Measurements from ENCODE around the gene CUEDC1. TPM values are rescaled to one million over a fixed set of nuclear protein-coding genes. Genes with fewer than 3 reads are reported as not detected.

Gene CUEDC1
- total and polyA plus RNA-seq, 2 donors (not counting 1 experiment from before 2014, with no cell fraction given): 0.57 TPM; not detected in 1

- H3K79me2 ChIP-seq (ENCODE audit: control insufficient read depth, insufficient read depth, low read length): no peaks in the 10 kb centered on the region
- H4K20me1 ChIP-seq (ENCODE audit: control insufficient read depth, insufficient read depth, low read length, poor library complexity, severe bottlenecking): no peaks in the 10 kb centered on the region
- TF ChIP-seq EZH2 (IDR thresholded peaks at IDR 0.05; ENCODE audit: borderline replicate concordance, insufficient read depth, low read depth, low read length, poor library complexity, severe bottlenecking) (no peak), CTCF (IDR thresholded peaks at IDR 0.05) (no peak)
- peaks cover 53% of the 10 kb centered on the region for H3K4me1 Mint-ChIP-seq
- no peaks in the 10 kb centered on the region for H3K9me3 Mint-ChIP-seq (ENCODE audit: insufficient read depth)
- H2AFZ ChIP-seq (ENCODE audit: insufficient read depth, low read depth, low read length, poor library complexity, severe bottlenecking): peak overlapping the region; percentile 35
- peak overlapping the region; percentile 28 to 57 (median 50) for H3K4me3 ChIP-seq (ENCODE audit: control extremely low read depth in 1 of 5, extremely low read depth in 1 of 5, insufficient read depth in 1 of 5, low read depth in 2 of 5, low read length in 4 of 5)
- intact Hi-C loops (cut with micrococcal nuclease): loop anchor here (5.0 kb wide), 1 partner anchor 79 kb away; no protein-coding TSS in a partner anchor
- peak overlapping the region; percentile 81 for H3K4me2 ChIP-seq (replicated peaks; ENCODE audit: low read depth, low read length, poor library complexity, severe bottlenecking)
- DNase-seq: no peak
- H3K9ac ChIP-seq (ENCODE audit: low read length): peak overlapping the region; percentile 51
- peaks cover 0 to 6% (median 0%) of the 10 kb centered on the region in 3 donors for H3K9me3 ChIP-seq (ENCODE audit: control extremely low read depth in 1 of 3, control insufficient read depth in 2 of 3, insufficient read depth in 1 of 3, low read length in 2 of 3)
- H3K27ac Mint-ChIP-seq: peak overlapping the region; percentile 64
- peaks cover 35 to 55% of the 10 kb centered on the region in 2 donors for H3K4me1 ChIP-seq (ENCODE audit: control insufficient read depth in 2 of 2, insufficient read depth in 2 of 2, low read length in 2 of 2)
- H3K27ac ChIP-seq (ENCODE audit: low read length in 2 of 2): no peak overlapping the region
- H3K27me3 ChIP-seq (replicated peaks in 1 of 4; ENCODE audit: control extremely low read depth in 1 of 4, control insufficient read depth in 3 of 4, insufficient read depth in 4 of 4, low read length in 3 of 4): peaks cover 0 to 52% (median 27%) of the 10 kb centered on the region in 4 experiments
- CTCF ChIA-PET: interaction anchor here (1.0 to 2.1 kb wide), 9 partner anchors 9 to 95 kb away, joined by 3 to 15 read pairs (median 4); partner anchors contain the start of gene CUEDC1
- peak; percentile 22 for ATAC-seq (ENCODE audit: low read depth)
- peak overlapping the region; percentile 96 for H3K4me3 Mint-ChIP-seq
- POLR2A ChIA-PET: interaction anchor here (0.6 to 0.8 kb wide), 2 partner anchors 10 to 11 kb away, joined by 3 read pairs; no protein-coding TSS in a partner anchor
- WGBS (ENCODE audit: insufficient coverage): 17% methylated on average over 2 of the region's 6 CpGs
- H3K36me3 ChIP-seq (replicated peaks in 1 of 2; ENCODE audit: control extremely low read depth in 1 of 2, control insufficient read depth in 1 of 2, extremely low read depth in 1 of 2, insufficient read depth in 2 of 2, low read length in 1 of 2): no peaks in the 10 kb centered on the region
- peaks cover 57% of the 10 kb centered on the region for H3K27me3 Mint-ChIP-seq
Observed at GRCh38 chr17:57945996-57946797, 9.0 kb downstream of the CUEDC1 start.

GRCh38 chr17:57944908-57945307 is 10.3 kb downstream of the CUEDC1 start:
- H3K27ac Mint-ChIP-seq: no peak overlapping the region
- no peak overlapping the region for H3K27ac ChIP-seq (ENCODE audit: low read length in 2 of 2)
- ATAC-seq (ENCODE audit: low read depth) (no peak), DNase-seq (no peak)
- H3K9ac ChIP-seq (ENCODE audit: low read length): no peak overlapping the region
- peaks cover 41 to 60% of the 10 kb centered on the region in 2 donors for H3K4me1 ChIP-seq (ENCODE audit: control insufficient read depth in 2 of 2, insufficient read depth in 2 of 2, low read length in 2 of 2)
- peaks cover 0 to 55% (median 35%) of the 10 kb centered on the region in 4 experiments for H3K27me3 ChIP-seq (replicated peaks in 1 of 4; ENCODE audit: control extremely low read depth in 1 of 4, control insufficient read depth in 3 of 4, insufficient read depth in 4 of 4, low read length in 3 of 4)
- TF ChIP-seq CTCF (IDR thresholded peaks at IDR 0.05) (no peak), EZH2 (IDR thresholded peaks at IDR 0.05; ENCODE audit: borderline replicate concordance, insufficient read depth, low read depth, low read length, poor library complexity, severe bottlenecking) (no peak)
- no peak overlapping the region for H3K4me3 Mint-ChIP-seq
- CTCF ChIA-PET: interaction anchor here (1.5 kb wide), 1 partner anchor 48 kb away, joined by 3 read pairs; no protein-coding TSS in a partner anchor
- 100% methylated on average over 1 of the region's 6 CpGs for WGBS (ENCODE audit: insufficient coverage)
- intact Hi-C loops (cut with micrococcal nuclease): loop anchor here (5.0 kb wide), 1 partner anchor 78 kb away; no protein-coding TSS in a partner anchor
- H3K4me3 ChIP-seq (ENCODE audit: control extremely low read depth in 1 of 5, extremely low read depth in 1 of 5, insufficient read depth in 1 of 5, low read depth in 2 of 5, low read length in 4 of 5): no peak overlapping the region
- no peaks in the 10 kb centered on the region for H3K79me2 ChIP-seq (ENCODE audit: control insufficient read depth, insufficient read depth, low read length)
- H3K9me3 ChIP-seq (ENCODE audit: control extremely low read depth in 1 of 3, control insufficient read depth in 2 of 3, insufficient read depth in 1 of 3, low read length in 2 of 3): peaks cover 0 to 13% (median 6%) of the 10 kb centered on the region in 3 donors
- H3K27me3 Mint-ChIP-seq: peaks cover 54% of the 10 kb centered on the region
- POLR2A ChIA-PET: no interaction called here
- H2AFZ ChIP-seq (ENCODE audit: insufficient read depth, low read depth, low read length, poor library complexity, severe bottlenecking): no peak overlapping the region
- H3K36me3 ChIP-seq (replicated peaks in 1 of 2; ENCODE audit: control extremely low read depth in 1 of 2, control insufficient read depth in 1 of 2, extremely low read depth in 1 of 2, insufficient read depth in 2 of 2, low read length in 1 of 2): no peaks in the 10 kb centered on the region
- peaks cover 2% of the 10 kb centered on the region for H3K9me3 Mint-ChIP-seq (ENCODE audit: insufficient read depth)
- peaks cover 59% of the 10 kb centered on the region for H3K4me1 Mint-ChIP-seq
- H3K4me2 ChIP-seq (replicated peaks; ENCODE audit: low read depth, low read length, poor library complexity, severe bottlenecking): no peak overlapping the region
- no peaks in the 10 kb centered on the region for H4K20me1 ChIP-seq (ENCODE audit: control insufficient read depth, insufficient read depth, low read length, poor library complexity, severe bottlenecking)

Measured in B cell (primary cell).